Vagina (tissue), 2 donors: ENCODE measurements around the gene ARHGEF28. TPM values are rescaled to one million over a fixed set of nuclear protein-coding genes. Genes with fewer than 3 reads are reported as not detected.

Source experiments
- DNase-seq, 2 donors: peaks; one replicate each; pipeline ENCODE4 v3.0.0-alpha.2; 2017; ENCODE audit errors: extremely low spot score in 2 of 2
- H3K27ac ChIP-seq: fragments of 200-600 bp; sonication (generic); one replicate; pipeline ENCODE4 v1.5.1; 2019
- H3K27me3 ChIP-seq: fragments of 200-600 bp; sonication (generic); one replicate; pipeline ENCODE4 v1.5.1; 2019
- H3K36me3 ChIP-seq, 2 donors: fragments of 200-600 bp; sonication (generic); one replicate each; pipeline ENCODE4 v1.5.1; 2017 to 2019
- H3K4me1 ChIP-seq: fragments of 200-600 bp; sonication (generic); one replicate; pipeline ENCODE4 v1.5.1; 2019
- H3K4me3 ChIP-seq, 2 donors: fragments of 200-600 bp; sonication (generic); 1 replicate in 1 of 2; 2 replicates in 1 of 2; pipeline ENCODE4 v1.5.1; 2016 to 2019
- H3K9me3 ChIP-seq: fragments of 200-600 bp; sonication (generic); one replicate; pipeline ENCODE4 v1.5.1; 2019
- CTCF ChIP-seq, 3 experiments: fragments of 450-650 bp in 2 of 3; fragments of 200-600 bp in 1 of 3; sonication (generic) in 1 of 3; IDR thresholded peaks; one replicate each; pipeline ENCODE4 v1.5.1; 2017 to 2019; ENCODE audit warnings: antibody characterized with exemption in 3 of 3, mild to moderate bottlenecking in 2 of 3, moderate library complexity in 2 of 3
- POLR2A ChIP-seq, 2 donors: fragments of 450-650 bp; IDR thresholded peaks; one replicate each; pipeline ENCODE4 v1.6.1; 2017; ENCODE audit warnings: antibody characterized with exemption in 2 of 2, mild to moderate bottlenecking in 2 of 2, moderate library complexity in 2 of 2
- POLR2AphosphoS5 ChIP-seq, 2 donors: sonication (generic); formaldehyde crosslinking; IDR thresholded peaks; one replicate each; pipeline ENCODE4 v1.9.0; 2017; ENCODE audit warnings: antibody characterized with exemption in 2 of 2, mild to moderate bottlenecking in 2 of 2, low read depth in 1 of 2; ENCODE audit not compliant: insufficient read depth in 1 of 2
- intact Hi-C: fragments of 100-400 bp; cut with DNase I; formaldehyde crosslinking; loops from one replicate; pipeline ENCODE4 v1.15.1; 2023
- total RNA-seq: library from RNA; depleted of rRNA; stranded (reverse); fragments of >200 nt; gene quantifications from one replicate; pipeline ENCODE4 v1.2.3, GENCODE V29; 2016

Gene ARHGEF28
- total RNA-seq, 1 donor from 2014 or later = 41.0 TPM

GRCh38 chr5:73826301-73827105 lies 200.5 kb downstream of the ARHGEF28 start:
- Histone ChIP-seq H3K27ac (peak overlapping the region; percentile 82), H3K27me3 (no peaks in the 10 kb centered on the region), H3K4me1 (peaks cover 65% of the 10 kb centered on the region), H3K36me3 (no peaks in the 10 kb centered on the region), H3K4me3 (no peak overlapping the region), H3K9me3 (no peaks in the 10 kb centered on the region)
- TF ChIP-seq POLR2AphosphoS5 (IDR thresholded peaks at IDR 0.05; ENCODE audit: insufficient read depth in 1 of 2, low read depth in 1 of 2) = peak in 1 of 2 donors; percentile 52
- TF ChIP-seq POLR2A (IDR thresholded peaks at IDR 0.05) = no peak
- TF ChIP-seq CTCF (IDR thresholded peaks at IDR 0.05) = no peak
- intact Hi-C loops = no loop called here
- no peak for DNase-seq

- Histone ChIP-seq H3K27me3 (no peaks in the 10 kb centered on the region), H3K4me1 (peaks cover 65% of the 10 kb centered on the region), H3K9me3 (no peaks in the 10 kb centered on the region), H3K4me3 (no peak overlapping the region), H3K36me3 (no peaks in the 10 kb centered on the region), H3K27ac (peak overlapping the region; percentile 82)
- intact Hi-C loops = no loop called here
- TF ChIP-seq CTCF (IDR thresholded peaks at IDR 0.05) (no peak), POLR2A (IDR thresholded peaks at IDR 0.05) (no peak), POLR2AphosphoS5 (IDR thresholded peaks at IDR 0.05; ENCODE audit: insufficient read depth in 1 of 2, low read depth in 1 of 2) (peak in 1 of 2 donors; percentile 2)
- no peak for DNase-seq
Measured at GRCh38 chr5:73827106-73827450, 201.1 kb downstream of the ARHGEF28 start.

DNA sequence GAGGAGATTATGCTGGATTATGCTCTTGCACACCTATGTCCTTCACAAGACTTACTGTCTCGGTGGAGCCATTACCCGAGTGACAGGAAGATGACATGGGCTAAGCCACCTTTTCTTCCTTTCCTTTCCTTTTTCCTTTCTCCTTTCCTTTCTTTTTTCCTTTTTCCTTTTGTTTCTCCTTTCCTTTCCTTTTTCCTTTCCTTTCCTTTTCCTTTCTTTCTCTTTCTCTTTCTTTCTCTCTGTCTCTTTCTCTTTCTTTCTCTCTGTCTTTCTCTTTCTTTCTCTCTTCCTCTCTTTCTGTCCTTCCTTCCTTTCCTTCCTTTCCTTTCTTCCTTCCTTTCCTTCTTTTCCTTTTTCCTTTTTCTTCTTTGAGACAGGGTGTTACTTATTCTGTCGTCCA lies 202.5 kb downstream of the ARHGEF28 start:
- TF ChIP-seq POLR2A (IDR thresholded peaks at IDR 0.05) (no peak), POLR2AphosphoS5 (IDR thresholded peaks at IDR 0.05; ENCODE audit: insufficient read depth in 1 of 2, low read depth in 1 of 2) (no peak), CTCF (IDR thresholded peaks at IDR 0.05) (no peak)
- Histone ChIP-seq H3K27ac (peak overlapping the region; percentile 45), H3K36me3 (no peaks in the 10 kb centered on the region), H3K4me3 (no peak overlapping the region), H3K27me3 (no peaks in the 10 kb centered on the region), H3K4me1 (peaks cover 65% of the 10 kb centered on the region), H3K9me3 (no peaks in the 10 kb centered on the region)
- intact Hi-C loops = no loop called here
- DNase-seq = no peak

DNA sequence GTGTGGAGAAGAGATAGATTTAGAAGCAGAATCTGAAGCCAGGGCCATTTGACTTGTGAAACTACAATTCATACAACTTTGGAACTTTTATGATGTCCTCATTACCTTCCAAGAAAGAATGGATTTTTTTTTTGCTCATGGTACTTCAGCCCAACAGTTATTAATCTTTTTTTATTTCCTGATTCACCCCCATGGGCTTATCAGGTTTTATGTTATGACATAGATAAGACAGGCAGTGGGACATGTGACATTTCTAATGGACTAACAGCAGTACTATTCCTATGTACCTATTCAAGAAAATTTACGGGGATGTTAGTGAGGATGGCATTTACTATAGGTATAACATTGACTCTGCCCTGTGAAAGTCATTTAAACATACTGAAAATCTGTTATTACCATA lies 204.7 kb downstream of the ARHGEF28 start:
- intact Hi-C loops = no loop called here

More for the DNA sequence above, 204.7 kb downstream of the ARHGEF28 start:
- no peaks in the 10 kb centered on the region for H3K27me3 ChIP-seq
- H3K36me3 ChIP-seq = no peaks in the 10 kb centered on the region
- no peak for DNase-seq
- H3K9me3 ChIP-seq = no peaks in the 10 kb centered on the region
- no peak overlapping the region for H3K4me3 ChIP-seq
- peaks cover 52% of the 10 kb centered on the region for H3K4me1 ChIP-seq
- peak overlapping the region; percentile 67 for H3K27ac ChIP-seq
- TF ChIP-seq POLR2AphosphoS5 (IDR thresholded peaks at IDR 0.05; ENCODE audit: insufficient read depth in 1 of 2, low read depth in 1 of 2) = no peak
- no peak for TF ChIP-seq CTCF (IDR thresholded peaks at IDR 0.05)
- no peak for TF ChIP-seq POLR2A (IDR thresholded peaks at IDR 0.05)
